Mucosa of descending colon (tissue), 3 donors: ENCODE measurements around the gene NHS. TPM values are rescaled to one million over a fixed set of nuclear protein-coding genes. Genes with fewer than 3 reads are reported as not detected.

Experiments
- ATAC-seq: fragments of 200-7000 bp; cut with Tn5 transposase; one replicate; pipeline ENCODE4 v1.9.1; 2020; ENCODE audit warnings: mild to moderate bottlenecking, moderate library complexity
- DNase-seq, 3 donors: peaks; one replicate each; pipeline ENCODE4 v3.0.0-alpha.2; 2020
- H3K36me3 ChIP-seq: fragments of 200-600 bp; one replicate; pipeline ENCODE4 v1.8.0; 2021; ENCODE audit warnings: low read depth, mild to moderate bottlenecking
- H3K4me1 ChIP-seq: fragments of 200-600 bp; one replicate; pipeline ENCODE4 v1.8.0; 2021; ENCODE audit warnings: low read depth, mild to moderate bottlenecking
- H3K4me3 ChIP-seq: fragments of 200-600 bp; one replicate; pipeline ENCODE4 v1.8.0; 2021; ENCODE audit warnings: mild to moderate bottlenecking
- H3K9me3 ChIP-seq: fragments of 200-600 bp; one replicate; pipeline ENCODE4 v1.8.0; 2021; ENCODE audit warnings: mild to moderate bottlenecking
- intact Hi-C, 2 donors: fragments of 100-400 bp; cut with DNase I in 1 of 2; cut with micrococcal nuclease in 1 of 2; formaldehyde crosslinking; loops; one replicate each; pipeline versions ENCODE4 v1.11.0 to v1.11.1; 2022; cut with DNase I, micrococcal nuclease
- total RNA-seq, 3 donors: library from RNA; stranded (reverse); fragmentation: NEBNext Ultra II Directional in 2 of 3; extraction: Animal tissue kit (Norgen Biotek cat#: 25700) in 2 of 3; gene quantifications; one replicate each; pipeline versions ENCODE4 v1.2.1 to v1.2.4, GENCODE V29; 2021 to 2023
- TF ChIP-seq, protein P1 (sequence below): fragments of 200-600 bp; IDR thresholded peaks from one replicate; pipeline ENCODE4 v1.8.0; 2022; ENCODE audit warnings: antibody characterized with exemption, mild to moderate bottlenecking
- donor health status: DM: no; HTN: no; CAD: no; lungs with moderate emphysema.
- donor health status: DM: no; HTN: no; CAD: no.
- donor health status: DM: no; HTN: yes; CAD: no.

The NHS gene
- total RNA-seq, 3 donors from 2014 or later: 1.8 to 11.7 (median 2.1) TPM

DNA sequence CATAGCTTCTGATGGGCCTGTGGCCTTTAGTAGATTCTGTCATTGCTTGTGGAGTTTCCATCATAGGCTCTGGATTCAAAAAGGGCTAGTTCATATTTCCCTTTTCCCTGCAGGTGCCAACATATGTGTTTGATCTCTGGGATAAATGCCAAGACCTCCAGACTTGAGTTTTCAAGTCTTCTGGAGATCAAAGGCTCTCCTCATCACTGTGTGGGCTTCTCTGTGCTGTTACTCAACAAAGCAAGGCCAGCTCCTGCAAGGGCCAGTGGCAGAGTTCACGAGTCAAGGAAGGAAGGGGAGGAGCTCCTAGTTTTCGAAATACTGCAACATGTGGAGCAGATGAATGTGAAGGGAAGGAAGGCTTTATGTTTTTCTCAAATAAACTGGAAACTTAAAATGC lies 299.6 kb downstream of the NHS start:
- peak; percentile 28 for ATAC-seq
- DNase-seq: no peak
- intact Hi-C loops: no loop called here

DNA sequence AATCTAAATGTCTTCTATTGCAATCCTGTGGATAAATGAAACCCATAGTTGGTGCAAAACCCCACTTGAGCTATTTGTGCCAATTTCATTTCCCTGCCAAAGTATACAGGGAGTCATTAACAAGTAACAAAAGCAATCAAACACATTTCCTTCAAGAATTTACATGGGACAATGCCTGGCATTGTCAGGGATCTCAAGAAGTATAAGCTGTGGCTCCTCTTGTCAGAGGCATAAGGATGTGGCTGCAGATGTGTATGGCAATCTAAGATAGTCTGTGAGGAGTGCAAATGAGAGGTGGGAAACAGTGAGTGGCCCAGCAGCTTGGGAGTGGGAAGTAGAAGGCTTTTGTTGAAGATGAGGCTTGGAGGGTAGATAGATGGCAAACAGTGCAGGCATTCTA lies 304.3 kb downstream of the NHS start:
- ATAC-seq (peak; percentile 41), DNase-seq (no peak)
- H3K36me3 ChIP-seq: no peaks in the 10 kb centered on the region
- no peak overlapping the region for H3K4me3 ChIP-seq
- H3K4me1 ChIP-seq: no peaks in the 10 kb centered on the region
- TF ChIP-seq, protein P1, sequence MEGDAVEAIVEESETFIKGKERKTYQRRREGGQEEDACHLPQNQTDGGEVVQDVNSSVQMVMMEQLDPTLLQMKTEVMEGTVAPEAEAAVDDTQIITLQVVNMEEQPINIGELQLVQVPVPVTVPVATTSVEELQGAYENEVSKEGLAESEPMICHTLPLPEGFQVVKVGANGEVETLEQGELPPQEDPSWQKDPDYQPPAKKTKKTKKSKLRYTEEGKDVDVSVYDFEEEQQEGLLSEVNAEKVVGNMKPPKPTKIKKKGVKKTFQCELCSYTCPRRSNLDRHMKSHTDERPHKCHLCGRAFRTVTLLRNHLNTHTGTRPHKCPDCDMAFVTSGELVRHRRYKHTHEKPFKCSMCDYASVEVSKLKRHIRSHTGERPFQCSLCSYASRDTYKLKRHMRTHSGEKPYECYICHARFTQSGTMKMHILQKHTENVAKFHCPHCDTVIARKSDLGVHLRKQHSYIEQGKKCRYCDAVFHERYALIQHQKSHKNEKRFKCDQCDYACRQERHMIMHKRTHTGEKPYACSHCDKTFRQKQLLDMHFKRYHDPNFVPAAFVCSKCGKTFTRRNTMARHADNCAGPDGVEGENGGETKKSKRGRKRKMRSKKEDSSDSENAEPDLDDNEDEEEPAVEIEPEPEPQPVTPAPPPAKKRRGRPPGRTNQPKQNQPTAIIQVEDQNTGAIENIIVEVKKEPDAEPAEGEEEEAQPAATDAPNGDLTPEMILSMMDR: no peak
- intact Hi-C loops: no loop called here
- no peaks in the 10 kb centered on the region for H3K9me3 ChIP-seq

More for the DNA sequence above, 299.6 kb downstream of the NHS start:
- Histone ChIP-seq H3K4me1 (no peaks in the 10 kb centered on the region), H3K36me3 (no peaks in the 10 kb centered on the region), H3K4me3 (no peak overlapping the region), H3K9me3 (no peaks in the 10 kb centered on the region)
- TF ChIP-seq, protein P1: no peak

DNA sequence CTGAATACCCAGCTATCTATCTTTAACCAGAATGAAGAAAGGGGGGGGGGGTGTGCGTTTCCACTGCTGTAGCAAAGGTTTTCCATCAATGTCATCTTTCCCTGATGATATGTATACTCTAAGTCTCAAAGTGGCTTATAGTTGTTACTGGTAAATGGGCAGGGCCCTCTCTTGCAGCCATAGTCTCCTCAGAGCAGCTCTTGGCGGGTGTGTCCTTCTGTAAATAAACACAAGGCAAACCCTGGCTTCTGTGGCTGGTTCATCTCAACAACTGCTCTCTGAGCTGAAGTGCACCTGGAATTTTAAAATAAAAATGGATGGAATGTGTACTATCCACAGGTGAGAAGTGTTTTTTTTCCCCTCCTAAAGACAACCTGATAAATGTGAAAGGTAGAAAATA lies 304.8 kb downstream of the NHS start:
- peak; percentile 79 for ATAC-seq
- Histone ChIP-seq H3K36me3 (no peaks in the 10 kb centered on the region), H3K4me1 (no peaks in the 10 kb centered on the region), H3K9me3 (no peaks in the 10 kb centered on the region), H3K4me3 (no peak overlapping the region)
- peak in 1 of 3 donors; percentile 52 for DNase-seq
- intact Hi-C loops: loop anchor here (10.0 kb wide), 1 partner anchor 435 kb away; no protein-coding TSS in a partner anchor
- TF ChIP-seq, protein P1: no peak

DNA sequence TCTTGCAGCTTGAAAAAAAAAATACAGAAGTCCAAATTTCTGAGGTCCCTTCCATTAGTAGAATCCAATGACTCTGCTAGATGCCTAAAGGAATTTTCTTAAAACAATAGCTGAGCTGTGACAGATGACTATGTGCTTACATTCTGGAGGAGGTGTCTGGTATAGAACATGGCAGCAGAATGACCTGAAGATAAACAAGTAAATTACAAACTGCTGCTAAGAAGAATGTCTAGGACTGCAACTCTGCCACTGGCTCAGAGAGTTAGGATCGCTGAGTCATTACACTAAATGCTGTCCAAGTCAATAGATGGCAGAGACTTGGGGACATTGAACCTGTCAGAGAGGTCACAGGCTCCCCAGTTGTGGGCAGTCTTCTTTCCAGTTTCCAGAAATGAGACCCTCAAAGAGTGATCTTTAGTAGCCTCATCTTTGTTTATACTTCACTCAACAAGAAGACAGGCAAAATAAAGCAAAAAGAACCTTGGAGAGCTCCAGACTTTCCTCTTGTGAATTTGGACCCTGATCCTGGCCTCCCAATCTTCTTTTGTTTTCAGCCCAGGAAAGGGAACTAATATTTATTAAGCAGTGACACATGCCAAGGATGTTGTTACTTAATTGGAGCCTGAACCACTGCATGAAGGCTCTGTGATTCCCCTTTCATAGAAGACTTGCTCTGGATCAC lies 305.9 kb downstream of the NHS start:
- no peaks in the 10 kb centered on the region for H3K4me1 ChIP-seq
- no peak overlapping the region for H3K4me3 ChIP-seq
- TF ChIP-seq, protein P1: no peak
- DNase-seq: no peak
- intact Hi-C loops: loop anchor here (10.0 kb wide), 1 partner anchor 436 kb away; no protein-coding TSS in a partner anchor
- no peak for ATAC-seq
- no peaks in the 10 kb centered on the region for H3K9me3 ChIP-seq
- no peaks in the 10 kb centered on the region for H3K36me3 ChIP-seq

DNA sequence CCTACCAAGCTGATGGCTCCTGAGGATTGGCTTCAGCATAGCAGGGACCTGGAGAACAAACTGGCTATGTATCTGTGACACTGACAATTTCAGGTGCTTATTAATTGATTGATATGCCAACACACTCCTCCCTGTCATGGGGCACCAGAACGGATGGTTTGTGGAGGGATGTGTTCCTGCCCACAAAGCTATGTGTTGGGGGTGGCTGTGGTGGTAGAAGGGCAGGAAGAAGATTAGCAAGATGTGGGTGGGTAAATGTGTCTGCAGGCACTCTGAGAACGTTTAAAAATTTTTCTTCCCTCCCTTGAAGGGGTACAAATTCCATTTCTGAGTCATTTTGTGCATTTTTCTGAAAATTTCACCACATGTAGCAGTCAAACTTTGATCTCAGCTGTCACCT lies 307.3 kb downstream of the NHS start:
- Histone ChIP-seq H3K4me3 (no peak overlapping the region), H3K9me3 (no peaks in the 10 kb centered on the region), H3K36me3 (no peaks in the 10 kb centered on the region), H3K4me1 (no peaks in the 10 kb centered on the region)
- ATAC-seq (no peak), DNase-seq (no peak)
- TF ChIP-seq, protein P1: no peak
- intact Hi-C loops: loop anchor here (10.0 kb wide), 1 partner anchor 437 kb away; no protein-coding TSS in a partner anchor
